ENCODE results near the gene ALOX12.

DNA sequence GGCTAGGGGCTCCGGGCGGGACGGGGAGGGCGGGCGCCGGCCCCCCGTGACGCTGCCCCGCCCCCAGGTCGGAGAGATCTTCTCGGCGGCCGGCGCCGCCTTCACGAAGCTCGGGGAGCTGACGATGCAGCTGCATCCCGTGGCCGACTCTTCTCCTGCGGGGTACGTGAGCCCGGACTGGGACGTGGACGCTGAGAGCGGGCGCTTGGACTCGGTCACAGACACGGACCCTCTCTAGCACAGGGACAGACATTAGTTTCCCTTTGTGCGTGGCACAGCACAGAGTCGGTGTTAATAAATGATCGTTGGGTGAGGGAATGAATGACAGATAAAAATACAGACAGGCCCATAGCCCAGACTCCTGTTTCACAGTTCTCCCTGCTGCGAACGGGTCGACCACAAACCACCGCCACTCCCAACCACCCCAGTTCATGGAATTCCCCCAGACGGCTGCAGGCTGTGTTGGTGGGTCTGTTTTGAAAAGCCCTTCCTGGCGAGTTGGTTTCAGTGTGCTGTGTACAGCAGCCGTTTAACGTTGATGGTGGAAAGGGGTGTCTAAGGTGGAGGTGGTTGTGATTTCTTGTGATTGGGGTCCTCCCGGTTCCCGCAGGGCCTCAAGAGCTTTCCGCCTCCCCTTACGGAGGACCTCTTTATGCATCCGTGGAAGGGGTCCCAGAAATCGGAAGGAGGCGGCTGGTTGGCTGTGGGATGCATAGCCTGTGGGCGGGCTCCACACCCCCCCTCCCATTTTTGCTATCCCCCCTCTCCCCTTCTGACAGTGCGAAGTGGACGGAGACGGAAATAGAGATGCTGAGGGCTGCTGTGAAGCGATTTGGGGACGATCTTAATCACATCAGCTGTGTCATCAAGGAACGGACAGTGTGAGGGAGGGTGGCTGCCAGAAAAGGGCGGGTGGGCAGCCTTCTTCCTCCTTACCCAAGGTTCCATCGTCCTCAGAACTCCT lies 19.4 kb downstream of the ALOX12 start:
- no peak for TF ChIP-seq POLR2A (IDR thresholded peaks at IDR 0.05)
- peak in 2 of 3 donors; percentile 48 to 69 for TF ChIP-seq POLR2AphosphoS5 (IDR thresholded peaks at IDR 0.05)
